Stimulated activated CD8-positive, alpha-beta memory T cell treated with anti-CD3 and anti-CD28 coated beads, Interleukin-4, amount 100 ng/mL, for 24 hours (primary cell): ENCODE measurements around the gene PTPRN2.
"Not testable (repeated sequence)": the region's sequence is repeated elsewhere in the genome, so short reads cannot be mapped to it uniquely, and the experiment has no call there.

Experiments
- DNase-seq: peaks from one replicate; pipeline ENCODE4 v3.0.0-alpha.2; 2020; ENCODE audit warnings: low read depth

The PTPRN2 gene

DNA sequence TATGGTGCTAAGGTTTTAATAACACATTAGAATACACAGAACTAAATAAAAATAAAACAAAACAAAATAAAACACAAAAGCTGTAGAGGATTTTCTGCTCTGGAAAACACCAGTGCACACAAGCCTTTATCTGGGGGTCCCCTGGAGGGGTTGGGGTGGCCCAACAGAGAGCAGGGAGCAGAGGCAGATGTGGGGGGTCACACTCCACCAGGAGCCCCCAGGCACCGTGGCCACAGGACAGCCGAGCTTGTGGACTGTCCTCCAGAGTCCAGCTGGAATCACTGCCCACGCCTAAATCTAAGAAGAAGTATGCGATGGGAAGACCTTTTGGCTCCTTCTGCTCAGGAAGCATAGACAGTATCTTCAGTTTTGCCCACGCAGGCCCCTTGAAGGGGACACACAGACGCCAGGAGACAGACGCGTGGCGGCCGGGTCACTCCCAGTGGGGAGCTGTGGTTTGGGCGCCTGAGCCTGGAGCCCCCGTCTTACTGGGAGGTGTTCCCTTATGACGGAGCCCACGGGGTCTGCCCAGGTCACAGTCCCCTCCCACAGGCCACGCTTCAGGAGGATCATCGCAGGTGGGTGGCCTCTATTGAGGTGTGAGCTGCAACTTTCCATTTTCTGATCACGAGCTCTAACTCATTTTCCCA lies 595.0 kb downstream of the PTPRN2 start:
- no peak for DNase-seq

DNA sequence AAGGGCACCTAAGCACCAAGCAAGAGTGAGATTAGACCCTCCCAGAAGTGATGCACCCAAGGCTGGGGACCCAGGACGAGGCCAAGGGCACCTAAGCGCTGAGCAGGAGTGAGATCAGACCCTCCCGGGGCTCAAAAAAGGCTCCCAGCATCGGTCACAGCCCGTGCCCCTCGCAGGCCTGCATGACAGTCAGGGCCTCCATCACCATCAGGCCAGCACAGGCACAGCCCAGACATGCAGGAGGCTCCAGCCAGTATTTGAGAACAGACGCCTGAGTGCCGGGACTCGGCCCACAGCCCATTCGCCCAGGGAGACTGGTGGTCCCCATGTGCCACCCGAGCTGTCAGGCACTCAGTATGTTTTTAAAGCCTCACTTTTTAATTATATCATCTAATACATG lies 595.9 kb downstream of the PTPRN2 start:
- DNase-seq, result no peak

DNA sequence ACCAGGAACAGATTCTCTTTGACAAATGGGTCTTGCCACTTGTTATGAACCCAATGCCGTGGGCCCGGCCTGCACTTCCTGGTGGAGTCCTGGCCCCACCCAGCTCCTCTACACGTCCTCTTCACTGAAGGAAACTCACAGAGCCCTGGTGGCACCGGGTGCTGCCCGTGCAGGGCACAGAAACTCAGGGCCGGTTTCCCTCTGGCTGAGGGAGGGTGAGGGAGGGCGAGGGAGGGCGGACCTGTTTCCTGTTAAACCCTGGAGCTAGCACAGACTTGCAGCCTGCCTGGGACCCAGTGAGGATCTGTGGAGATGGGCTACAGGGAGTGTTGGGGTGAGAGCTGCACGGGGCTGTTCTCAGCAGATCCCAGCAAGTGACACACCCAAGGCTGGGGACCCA lies 596.3 kb downstream of the PTPRN2 start:
- no peak for DNase-seq

DNA sequence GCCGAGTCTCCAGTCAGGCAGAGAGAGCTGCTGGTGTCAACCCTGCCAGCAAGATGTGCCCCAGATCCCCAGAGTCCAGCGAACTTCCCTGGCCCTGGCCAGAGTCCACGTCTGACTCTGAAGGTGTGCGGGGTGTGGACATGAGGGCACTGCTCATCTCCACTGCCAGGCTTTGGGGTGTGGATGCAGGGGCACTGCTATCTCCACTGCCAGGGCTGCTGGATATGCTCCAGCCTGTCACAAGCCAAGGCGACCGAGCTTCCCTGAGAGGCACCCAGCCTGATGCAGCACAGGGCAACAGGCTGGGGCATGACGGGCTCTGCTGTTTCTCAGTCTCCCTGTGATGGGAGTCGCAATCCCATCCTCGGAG lies 596.8 kb downstream of the PTPRN2 start:
- DNase-seq, result no peak

DNA sequence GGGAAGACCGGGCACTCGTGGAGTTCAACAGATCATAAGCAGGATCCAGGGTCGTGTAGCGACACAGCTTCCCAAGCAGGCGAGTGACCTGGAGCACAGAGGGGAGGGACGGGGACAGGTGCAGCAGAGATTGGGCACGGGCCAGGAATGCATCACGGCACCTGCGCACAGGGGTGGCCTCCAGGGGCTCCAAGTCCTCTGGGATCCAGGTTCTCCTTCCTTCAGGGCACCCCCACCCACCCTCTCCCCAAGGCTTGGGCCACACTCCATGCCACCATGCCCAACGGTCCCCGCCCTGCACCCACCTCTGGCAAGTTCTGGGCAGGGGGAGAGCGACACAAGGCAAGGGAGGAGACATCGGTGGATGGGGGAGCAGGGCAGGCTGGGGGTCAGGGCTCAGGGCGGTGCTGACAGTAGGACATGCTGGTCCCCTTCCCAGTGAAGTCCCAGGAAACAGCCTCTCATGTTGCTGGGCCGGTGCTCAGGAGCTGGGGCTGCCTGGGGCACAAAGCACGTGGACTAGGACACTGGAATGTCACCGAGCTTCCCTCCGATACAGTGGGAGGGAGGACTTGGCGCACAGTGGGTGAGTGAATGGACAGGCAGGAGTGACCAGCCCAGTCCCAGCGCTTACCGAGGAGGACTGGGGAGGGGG lies 597.3 kb downstream of the PTPRN2 start:
- DNase-seq, result no peak

DNA sequence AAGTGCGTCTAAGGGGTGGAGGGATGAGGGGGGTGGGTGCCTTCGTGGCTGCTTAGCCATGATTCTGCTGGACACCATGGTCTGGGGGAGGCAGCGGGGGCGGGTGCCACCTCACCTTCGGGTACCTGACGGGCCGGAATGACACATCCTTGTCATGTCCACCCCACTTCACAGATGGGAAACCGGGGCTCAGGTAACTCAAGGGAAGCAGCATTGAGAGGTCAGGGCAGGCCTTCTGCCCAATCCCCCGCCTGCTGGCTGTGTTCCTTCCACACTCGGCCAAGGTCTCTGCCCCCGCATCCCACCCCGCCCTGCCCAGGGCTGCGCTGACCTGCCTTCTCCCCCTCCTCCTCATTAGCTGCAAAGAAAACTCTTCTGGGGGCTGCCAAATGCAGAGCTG lies 598.0 kb downstream of the PTPRN2 start:
- no peak for DNase-seq

DNA sequence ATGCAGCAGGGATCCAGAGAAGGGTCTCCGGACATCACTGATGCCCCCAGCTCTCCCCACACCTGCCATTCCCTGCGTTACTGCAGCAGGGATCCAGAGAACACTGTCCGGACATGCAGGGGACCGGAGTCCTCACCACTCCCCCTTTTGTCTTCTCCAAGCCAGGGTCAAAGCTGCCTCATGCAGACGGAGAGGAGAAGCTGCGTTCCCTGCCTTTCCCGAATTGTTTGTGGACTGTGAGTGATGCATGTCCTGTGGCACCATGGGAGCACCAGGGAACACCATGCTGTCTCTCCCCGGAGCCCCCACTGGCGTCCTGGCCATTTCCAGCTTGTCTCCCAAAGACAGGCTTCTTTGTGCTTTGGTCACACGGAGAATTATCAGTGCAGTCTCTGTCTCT lies 599.7 kb downstream of the PTPRN2 start:
- no peak for DNase-seq

DNA sequence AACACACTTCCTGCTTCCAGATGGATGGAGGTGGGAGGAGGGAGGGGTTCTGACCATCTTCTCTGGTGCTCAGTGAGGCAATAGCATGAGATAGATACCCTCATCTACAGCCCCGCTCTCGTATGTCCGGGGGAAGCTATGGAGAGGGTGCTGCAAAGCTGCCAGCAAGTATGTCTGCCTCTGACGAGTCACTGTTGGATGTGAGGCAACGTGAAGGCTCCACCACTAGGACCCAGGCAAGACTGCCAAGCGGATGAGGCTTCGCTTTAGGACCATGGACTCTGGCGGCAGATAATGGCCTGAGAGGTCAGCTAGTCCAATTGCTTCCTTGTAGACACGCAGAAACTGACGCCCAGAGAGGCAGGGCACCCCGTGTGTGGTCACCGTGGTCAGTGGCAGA lies 601.6 kb downstream of the PTPRN2 start:
- DNase-seq, result no peak

DNA sequence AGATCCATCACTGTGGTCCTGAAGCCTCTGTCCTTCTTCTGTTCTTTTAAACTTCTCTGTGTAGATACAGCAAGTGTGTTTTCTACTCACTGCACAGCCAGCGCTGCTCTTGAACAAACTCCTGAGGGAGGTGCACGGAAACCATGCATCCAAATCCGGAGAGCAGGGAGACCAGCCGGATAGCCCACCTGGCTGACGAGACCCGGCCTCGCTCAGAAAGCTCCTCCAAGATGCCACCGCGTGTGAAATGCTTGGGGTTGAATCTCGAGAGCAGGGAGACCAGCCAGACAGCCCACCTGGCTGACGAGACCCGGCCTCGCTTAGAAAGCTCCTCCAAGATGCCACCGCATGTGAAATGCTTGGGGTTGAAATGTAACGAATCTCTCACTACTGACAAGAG lies 602.0 kb downstream of the PTPRN2 start:
- no peak for DNase-seq

DNA sequence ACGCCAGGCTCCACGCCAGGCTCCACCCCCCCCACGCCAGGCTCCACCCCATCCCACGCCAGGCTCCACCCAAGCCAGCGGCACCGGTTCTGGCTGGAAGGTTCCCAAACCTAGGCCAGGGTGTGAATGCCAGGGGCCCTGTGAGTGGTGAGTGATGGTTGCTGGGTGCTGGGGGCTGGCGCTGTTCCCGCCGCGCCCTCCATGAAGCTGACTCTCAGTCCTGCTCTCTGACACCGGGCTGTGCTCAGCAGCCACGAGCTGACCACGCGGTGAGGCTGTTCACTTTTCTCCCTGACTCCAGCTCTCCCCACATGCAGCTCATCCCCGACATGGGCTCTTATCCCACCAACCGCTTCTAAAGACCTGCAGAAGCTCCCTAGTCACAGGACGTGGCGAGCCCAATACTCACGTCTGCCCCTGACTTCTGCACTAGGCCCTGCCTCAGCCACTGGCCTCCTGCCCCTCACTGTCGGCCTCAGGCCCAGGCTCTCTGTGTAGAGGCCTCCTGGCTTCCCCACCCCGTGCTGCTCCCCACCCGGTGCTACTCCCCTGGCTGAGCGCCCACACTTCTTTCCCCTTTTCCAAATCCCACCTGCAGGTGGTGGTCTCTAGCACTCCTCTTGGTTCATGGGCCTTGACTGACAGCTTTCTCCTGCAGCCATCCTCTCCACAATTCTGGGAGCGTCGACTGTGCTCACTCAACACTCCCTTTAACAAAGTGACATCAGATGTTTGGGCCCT lies 603.0 kb downstream of the PTPRN2 start:
- DNase-seq, result no peak

DNA sequence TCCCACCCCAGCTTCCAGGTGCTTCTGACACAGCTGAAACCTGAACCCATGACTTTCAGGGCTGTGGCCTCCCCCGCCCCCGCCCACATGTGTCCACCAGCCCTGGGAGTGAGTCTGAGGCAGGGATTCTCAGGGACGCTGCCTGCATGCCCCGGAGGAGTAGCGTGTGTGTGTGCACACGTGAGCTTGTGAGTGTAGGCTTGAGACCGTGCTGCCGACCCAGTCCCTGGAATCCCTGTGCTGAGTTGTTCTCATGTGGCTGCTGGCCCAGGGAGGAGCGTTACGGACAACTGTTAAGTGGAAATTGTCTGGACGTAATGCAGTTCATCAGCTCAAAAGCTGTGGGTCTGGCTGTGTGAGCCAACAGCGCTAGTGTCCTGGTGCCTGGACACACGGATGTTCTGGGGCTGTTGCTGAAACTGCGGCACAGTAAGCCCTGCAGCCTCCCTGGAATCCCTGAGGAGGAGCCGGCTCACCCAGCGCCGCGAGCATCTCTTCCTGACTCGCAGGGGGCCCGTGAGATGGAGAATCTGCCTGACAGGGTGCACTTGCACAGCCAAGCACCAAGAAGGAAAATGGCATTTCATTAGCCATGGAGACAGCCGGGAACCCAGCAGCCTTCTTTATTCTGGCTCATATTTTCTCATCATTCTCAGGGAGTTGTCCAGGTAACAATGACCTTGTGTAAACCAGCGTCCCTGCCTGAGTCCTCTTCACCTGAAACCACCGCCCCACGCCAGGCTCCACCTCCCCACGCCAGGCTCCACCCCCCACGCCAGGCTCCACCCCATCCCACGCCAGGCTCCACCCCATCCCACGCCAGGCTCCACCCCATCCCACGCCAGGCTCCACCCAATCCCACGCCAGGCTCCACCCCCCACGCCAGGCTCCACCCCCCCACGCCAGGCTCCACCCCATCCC lies 603.9 kb downstream of the PTPRN2 start:
- no peak for DNase-seq

DNA sequence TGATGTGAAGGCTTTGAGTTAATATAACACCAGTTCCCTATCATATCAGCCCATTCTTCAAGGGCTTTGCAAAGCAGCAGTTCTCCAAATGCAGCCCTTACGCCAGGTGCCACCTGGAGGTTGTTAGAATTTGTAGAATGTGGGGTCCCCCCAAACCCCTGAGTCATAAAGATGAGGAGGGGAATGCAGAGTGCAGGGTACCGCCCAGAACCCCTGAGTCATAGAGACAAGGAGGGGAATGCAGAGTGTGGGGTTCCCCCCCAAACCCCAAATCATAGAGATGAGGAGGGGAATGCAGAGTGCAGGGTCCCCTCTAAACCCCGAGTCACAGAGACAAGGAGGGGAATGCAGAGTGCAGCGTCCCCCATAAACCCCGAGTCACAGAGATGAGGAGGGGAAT lies 605.8 kb downstream of the PTPRN2 start:
- no peak for DNase-seq

DNA sequence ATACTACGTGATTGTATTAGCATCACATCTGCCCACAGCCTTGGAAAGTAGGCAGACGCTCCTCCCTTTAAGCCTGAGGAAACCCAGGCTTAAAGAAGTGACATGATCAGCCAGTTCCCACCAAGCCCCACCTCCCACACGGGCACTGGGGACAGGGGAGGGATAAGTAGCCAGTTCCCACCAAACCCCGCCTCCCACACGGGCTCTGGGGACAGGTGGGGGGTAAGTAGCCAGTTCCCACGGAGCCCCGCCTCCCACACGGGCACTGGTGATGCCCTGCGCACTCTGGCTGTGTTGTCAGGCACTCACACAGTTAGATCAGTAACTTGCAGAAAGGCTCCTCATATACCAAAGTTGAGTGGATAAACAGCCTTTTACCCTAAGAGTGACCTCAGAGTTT lies 606.8 kb downstream of the PTPRN2 start:
- no peak for DNase-seq

DNA sequence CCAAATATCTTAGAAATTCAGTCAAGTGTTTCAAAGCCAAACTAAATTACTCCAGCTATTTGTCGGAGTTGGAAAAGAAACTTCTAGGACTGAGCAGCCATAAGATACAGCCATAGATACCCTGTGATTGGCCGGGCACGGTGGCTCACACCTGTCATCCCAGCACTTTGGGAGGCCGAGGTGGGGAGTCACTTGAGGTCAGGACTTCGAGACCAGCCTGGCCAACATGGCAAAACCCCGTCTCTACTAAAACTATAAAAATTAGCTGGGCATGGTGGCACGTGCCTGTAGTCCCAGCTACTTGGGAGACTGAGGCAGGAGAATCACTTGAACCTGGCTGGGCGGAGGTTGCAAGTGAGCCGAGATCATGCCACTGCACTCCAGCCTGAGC lies 607.3 kb downstream of the PTPRN2 start:
- DNase-seq, result not testable (repeated sequence)

DNA sequence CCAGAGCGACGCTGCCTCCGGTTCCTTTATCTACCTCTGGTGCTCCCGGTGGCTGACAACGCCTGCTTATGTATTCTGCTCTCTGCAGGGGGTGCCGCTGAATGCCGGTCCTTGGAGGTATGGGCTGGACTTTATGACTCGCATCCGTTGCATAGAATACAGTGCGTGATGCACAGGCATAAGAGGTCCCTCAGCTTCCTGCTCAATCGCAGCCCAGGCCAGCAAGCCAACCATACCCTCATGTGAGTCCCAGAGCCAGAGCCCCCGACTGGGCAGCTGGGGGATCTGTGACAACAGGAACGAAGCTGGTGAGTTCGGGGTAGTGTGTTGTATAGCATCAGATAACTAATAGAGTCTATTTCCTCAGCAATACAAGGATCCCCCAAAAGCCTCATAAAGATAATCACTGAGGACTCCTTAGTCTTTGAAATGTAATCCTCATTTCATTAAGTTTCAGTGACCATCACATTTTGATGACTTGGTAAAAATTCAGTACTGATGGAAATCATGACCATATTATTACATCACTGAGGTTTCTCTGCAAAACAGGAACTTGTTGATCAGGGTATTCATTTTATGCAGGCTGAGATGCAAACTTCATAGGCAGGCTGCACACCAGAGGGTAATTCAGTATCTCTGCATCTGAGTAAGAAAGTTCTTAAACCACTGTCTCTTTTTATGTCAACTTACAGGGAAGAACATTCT lies 607.8 kb downstream of the PTPRN2 start:
- no peak for DNase-seq

DNA sequence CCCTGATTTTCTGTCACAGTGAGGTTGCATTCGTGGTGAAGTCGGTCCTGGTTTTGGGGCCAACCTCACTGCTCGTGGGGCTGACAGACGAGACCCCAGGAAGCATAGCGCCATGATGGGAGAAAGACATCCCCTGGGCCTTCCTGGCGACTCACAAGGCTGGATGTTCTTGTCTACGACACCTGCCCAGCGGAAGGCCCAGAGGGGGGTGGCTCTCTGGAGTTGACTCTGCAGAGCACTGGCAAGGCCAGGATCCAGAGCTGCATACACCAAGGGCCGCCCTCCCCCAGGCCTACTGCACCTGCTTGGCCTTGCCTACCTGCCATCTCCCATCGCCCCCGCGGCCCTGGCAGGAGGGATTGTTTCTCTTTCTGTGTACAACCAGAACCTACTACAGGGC lies 608.9 kb downstream of the PTPRN2 start:
- DNase-seq, result no peak

DNA sequence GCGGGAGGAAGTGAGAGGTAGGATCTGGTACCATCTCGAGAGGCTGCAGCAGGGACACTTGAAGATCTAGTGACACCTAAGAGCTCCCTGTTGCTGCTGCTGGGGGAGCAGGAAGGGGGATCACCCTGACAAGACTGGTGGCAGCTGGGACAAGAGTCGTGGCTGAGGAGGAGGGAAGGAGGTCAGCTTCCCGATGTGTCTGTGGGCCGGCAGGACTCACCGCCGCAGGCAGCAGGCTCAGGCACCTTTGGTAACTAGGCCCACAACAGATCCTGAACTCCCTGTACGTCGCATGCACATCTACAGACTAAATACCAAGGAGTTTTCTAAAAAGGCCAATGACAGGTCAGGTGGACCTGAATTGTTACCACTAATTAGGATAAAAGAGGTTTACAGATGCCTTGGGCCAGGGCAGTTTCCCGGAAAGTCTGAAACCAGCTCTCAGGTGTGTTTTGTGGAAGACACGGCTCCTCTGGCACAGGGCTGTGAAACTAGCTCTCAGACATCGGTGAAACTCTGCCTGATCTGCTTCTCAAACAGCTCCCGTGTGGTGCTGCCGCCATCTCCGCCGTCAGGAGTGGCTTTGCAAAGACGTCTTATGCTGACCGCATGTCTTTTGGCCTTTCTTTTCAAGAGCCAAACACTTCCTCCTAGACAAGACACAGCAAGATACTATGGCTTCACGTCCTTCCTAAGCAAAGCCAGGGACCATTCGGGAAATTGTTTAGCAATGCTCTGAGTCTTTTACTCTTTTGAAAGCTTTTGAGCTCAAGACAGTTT lies 609.7 kb downstream of the PTPRN2 start:
- no peak for DNase-seq

DNA sequence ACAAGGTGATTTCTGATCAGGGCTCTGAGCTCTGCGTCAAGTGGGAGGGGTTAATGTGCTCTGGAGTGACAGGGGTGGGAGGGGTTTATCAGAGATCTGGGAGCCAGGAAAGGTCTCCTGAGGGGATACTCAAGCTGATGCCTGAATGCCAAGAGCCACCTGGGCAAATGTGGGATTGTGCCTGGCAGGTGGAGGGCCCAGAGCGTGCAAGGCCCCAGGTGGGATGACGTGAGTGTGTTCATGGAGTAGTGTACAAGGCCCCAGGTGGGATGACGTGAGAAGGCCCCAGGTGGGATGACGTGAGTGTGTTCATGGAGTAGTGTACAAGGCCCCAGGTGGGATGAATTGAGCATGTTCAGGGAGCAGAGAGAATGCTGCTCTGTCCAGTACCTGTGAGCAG lies 610.3 kb downstream of the PTPRN2 start:
- DNase-seq, result no peak

DNA sequence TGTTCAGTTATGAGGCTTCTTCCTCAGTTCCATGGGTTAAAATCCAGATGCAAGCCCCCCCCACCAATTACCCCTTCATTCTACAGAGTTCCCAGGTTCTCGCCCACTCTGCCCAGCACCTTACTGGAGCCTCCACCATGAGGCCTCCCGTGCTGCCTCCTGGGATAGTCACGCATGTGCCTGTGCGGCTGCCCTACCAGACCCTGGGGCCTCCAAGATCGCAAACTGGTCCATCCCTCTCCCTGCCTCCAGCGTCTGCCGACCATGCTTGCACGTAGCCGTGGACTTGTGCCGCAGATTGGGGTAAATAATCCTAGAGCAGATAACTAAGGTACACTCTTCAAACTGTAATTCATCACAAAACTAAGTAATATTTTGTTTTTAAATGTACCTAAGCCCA lies 611.2 kb downstream of the PTPRN2 start:
- DNase-seq, result no peak

DNA sequence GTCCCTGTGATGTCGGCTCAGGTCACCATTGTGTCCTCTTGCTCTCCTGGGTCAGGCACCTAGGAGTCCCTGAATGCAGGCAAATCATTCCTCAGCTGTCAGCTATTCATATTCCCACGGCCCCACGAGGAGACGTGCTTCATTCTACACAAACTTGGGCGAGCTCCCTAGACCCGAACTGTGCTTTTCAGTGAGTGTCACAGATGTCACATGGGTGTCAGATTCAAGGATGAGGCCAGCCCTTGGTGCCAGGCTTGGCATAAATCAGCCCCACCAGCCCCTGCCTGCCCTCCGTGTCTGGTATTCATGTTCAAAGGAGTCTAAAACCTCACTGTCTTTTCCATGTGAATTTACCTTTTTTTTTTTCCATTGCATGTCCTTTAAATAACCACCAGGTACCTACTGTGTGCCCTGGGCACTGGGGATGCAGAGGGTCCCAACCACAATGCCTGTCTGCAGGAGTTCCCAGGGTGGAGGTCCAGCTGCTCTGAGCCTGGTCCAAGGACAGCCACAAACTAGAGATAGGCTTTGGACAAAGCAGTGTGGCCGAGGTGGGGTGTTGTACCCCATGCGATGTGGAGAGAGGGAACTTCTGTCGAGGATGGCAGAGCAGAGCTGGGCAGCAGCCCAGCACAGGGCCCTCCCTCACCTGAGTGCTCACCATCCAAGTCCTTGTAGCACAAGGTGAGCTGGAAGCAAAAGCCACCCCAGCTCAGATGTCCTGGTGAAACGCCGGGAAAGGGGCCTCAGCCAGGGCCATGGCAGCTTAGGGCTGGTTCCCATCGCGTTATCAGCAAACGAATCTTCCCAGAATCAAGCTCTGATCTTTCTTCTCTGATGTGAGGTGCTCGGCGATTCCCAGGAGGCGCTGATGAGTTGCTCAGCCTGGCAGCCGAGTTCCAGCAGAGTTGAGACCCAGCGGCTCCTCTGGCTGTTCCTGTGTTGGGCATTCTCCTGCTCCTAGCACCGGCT lies 611.9 kb downstream of the PTPRN2 start:
- DNase-seq, result no peak
